HepG2 (cell line): Measurements from ENCODE around the gene RAD21L1. TPM values are rescaled to one million over a fixed set of nuclear protein-coding genes. Genes with fewer than 3 reads are reported as not detected.

Experiments
- AGO2 ChIP-seq: fragments of 200-400 bp; formaldehyde crosslinking; optimal IDR thresholded peaks from 2 replicates; pipeline ENCODE3; 2017; ENCODE audit warnings: mild to moderate bottlenecking, low read depth, low read length, moderate library complexity
- NONO ChIP-seq, 2 experiments: fragments of 450-650 bp in 1 of 2; sonication (generic) in 1 of 2; formaldehyde crosslinking in 1 of 2; IDR thresholded peaks in 1 of 2; conservative IDR thresholded peaks in 1 of 2; 2 replicates each; pipeline versions ENCODE4 v1.6.1 to v1.8.0; 2017 to 2022; ENCODE audit warnings: mild to moderate bottlenecking in 1 of 2, missing genetic modification reagents in 1 of 2, moderate library complexity in 1 of 2
- POLR2AphosphoS2 ChIP-seq: IDR thresholded peaks from 2 replicates; pipeline ENCODE4 v1.6.1; 2011; ENCODE audit warnings: low read depth, low read length, improper control_type of control experiment
- polyA plus RNA-seq, 8 experiments: library from polyadenylated mRNA; depleted of rRNA in 3 of 8; stranded (reverse) in 7 of 8; unstranded in 1 of 8; fragments of >200 nt; fragmentation: Illumina TruSeq in 4 of 8; extraction: Trizol in 4 of 8; gene quantifications; 2 replicates each; pipeline versions ENCODE4 v1.2.1 to v1.2.3, GENCODE V29; 2011 to 2016; ENCODE audit warnings: low read depth in 4 of 8, missing spikeins in 1 of 8, mixed read lengths in 1 of 8; ENCODE audit not compliant: insufficient read depth in 1 of 8
- total RNA-seq, 5 experiments: library from RNA; depleted of rRNA; stranded (reverse); fragments of >200 nt; fragmentation: Illumina TruSeq; extraction: Trizol; gene quantifications; 2 replicates each; pipeline ENCODE4 v1.2.3, GENCODE V29; 2016; ENCODE audit warnings: low read depth in 1 of 5
- TF ChIP-seq, protein P1 (sequence below): sonication (generic); formaldehyde crosslinking; IDR thresholded peaks from one replicate; pipeline ENCODE4 v1.5.1; 2020; ENCODE audit warnings: mild to moderate bottlenecking, missing genetic modification reagents; ENCODE audit errors: not compliant biosample characterization

The RAD21L1 gene
- total and polyA plus RNA-seq, 2 of the 13 experiments (the other 11 are each of a cell fraction or from before 2014, with no cell fraction given) = not detected

DNA sequence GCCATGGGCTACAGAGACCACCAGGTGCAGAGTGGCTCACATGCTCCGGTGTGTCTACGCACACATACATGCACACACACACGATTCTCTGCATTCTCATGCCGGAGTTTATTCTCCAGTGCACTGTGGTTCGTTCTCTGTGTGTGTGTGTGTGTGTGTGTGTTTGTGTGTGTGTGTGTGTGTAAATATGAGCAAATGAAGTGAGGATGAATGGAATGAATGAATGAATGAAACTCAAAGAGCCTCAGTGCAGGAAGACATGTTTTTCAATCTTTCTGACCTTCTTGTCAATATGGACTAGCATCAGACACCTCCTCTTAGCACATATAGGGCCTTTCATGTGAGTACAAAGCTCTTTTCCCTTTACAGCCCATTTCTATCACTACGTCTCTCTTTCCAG, 42.7 kb upstream of the RAD21L1 start (continued):
- TF ChIP-seq, protein P1, sequence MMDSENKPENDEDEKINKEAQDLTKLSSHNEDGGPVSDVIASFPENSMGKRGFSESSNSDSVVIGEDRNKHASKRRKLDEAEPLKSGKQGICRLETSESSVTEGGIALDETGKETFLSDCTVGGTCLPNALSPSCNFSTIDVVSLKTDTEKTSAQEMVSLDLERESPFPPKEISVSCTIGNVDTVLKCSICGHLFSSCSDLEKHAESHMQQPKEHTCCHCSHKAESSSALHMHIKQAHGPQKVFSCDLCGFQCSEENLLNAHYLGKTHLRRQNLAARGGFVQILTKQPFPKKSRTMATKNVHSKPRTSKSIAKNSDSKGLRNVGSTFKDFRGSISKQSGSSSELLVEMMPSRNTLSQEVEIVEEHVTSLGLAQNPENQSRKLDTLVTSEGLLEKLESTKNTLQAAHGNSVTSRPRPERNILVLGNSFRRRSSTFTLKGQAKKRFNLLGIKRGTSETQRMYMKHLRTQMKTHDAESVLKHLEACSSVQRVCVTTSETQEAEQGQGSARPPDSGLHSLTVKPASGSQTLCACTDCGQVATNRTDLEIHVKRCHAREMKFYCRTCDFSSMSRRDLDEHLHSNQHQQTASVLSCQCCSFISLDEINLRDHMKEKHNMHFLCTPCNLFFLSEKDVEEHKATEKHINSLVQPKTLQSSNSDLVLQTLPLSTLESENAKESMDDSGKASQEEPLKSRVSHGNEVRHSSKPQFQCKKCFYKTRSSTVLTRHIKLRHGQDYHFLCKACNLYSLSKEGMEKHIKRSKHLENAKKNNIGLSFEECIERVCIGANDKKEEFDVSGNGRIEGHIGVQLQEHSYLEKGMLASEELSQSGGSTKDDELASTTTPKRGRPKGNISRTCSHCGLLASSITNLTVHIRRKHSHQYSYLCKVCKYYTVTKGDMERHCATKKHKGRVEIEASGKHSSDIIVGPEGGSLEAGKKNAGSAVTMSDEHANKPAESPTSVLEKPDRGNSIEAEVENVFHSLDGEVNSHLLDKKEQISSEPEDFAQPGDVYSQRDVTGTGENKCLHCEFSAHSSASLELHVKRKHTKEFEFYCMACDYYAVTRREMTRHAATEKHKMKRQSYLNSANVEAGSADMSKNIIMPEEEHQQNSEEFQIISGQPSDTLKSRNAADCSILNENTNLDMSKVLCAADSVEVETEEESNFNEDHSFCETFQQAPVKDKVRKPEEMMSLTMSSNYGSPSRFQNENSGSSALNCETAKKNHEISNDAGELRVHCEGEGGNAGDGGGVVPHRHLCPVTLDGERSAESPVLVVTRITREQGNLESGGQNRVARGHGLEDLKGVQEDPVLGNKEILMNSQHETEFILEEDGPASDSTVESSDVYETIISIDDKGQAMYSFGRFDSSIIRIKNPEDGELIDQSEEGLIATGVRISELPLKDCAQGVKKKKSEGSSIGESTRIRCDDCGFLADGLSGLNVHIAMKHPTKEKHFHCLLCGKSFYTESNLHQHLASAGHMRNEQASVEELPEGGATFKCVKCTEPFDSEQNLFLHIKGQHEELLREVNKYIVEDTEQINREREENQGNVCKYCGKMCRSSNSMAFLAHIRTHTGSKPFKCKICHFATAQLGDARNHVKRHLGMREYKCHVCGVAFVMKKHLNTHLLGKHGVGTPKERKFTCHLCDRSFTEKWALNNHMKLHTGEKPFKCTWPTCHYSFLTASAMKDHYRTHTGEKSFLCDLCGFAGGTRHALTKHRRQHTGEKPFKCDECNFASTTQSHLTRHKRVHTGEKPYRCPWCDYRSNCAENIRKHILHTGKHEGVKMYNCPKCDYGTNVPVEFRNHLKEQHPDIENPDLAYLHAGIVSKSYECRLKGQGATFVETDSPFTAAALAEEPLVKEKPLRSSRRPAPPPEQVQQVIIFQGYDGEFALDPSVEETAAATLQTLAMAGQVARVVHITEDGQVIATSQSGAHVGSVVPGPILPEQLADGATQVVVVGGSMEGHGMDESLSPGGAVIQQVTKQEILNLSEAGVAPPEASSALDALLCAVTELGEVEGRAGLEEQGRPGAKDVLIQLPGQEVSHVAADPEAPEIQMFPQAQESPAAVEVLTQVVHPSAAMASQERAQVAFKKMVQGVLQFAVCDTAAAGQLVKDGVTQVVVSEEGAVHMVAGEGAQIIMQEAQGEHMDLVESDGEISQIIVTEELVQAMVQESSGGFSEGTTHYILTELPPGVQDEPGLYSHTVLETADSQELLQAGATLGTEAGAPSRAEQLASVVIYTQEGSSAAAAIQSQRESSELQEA (CRISPR knock-in tag) = no peak
- TF ChIP-seq POLR2AphosphoS2 = no peak
- TF ChIP-seq AGO2 = no peak
- no peak for TF ChIP-seq NONO (IDR thresholded peaks at IDR 0.05)
- no peak for TF ChIP-seq NONO (CRISPR knock-in tag; conservative IDR thresholded peaks at IDR 0.05)
- TF ChIP-seq, all 625 proteins: peak for 0
